ENCODE results near the gene CCDC182.

The CCDC182 gene

GRCh38 chr17:57696050-57696449 is 49.0 kb downstream of the CCDC182 start:
- no peak for DNase-seq

All from AML-193 (cell line).